A549 (cell line): Measurements from ENCODE around the gene LOXL4. TPM values are rescaled to one million over a fixed set of nuclear protein-coding genes. Genes with fewer than 3 reads are reported as not detected.

Source experiments
- ATAC-seq, 2 experiments: fragments of 200-7000 bp in 1 of 2; fragments of >200 bp in 1 of 2; cut with Nextera tagmentation in 1 of 2; cut with Tn5 transposase in 1 of 2; 3 replicates each; pipeline versions ENCODE4 v1.8.0 to v1.9.1; 2018 to 2020; ENCODE audit warnings: mild to moderate bottlenecking in 1 of 2, moderate library complexity in 1 of 2
- CTCF ChIA-PET: fragments of 300-600 bp; sonication (Branson Sonifier 250); formaldehyde crosslinking; extraction: SDS; loops from one replicate; lab custom pipeline; 2021; ENCODE audit warnings: antibody characterized with exemption, inconsistent platforms; lab: Yijun Ruan, JAX
- POLR2A ChIA-PET: fragments of 350-600 bp; formaldehyde crosslinking; extraction: SDS; loops from one replicate; lab custom pipeline; 2021; ENCODE audit warnings: antibody characterized with exemption, inconsistent platforms; lab: Yijun Ruan, JAX
- DNase-seq, 2 experiments: peaks; one replicate each; pipeline versions ENCODE4 v3.0.0 to v3.0.0-alpha.2; 2011 to 2016; ENCODE audit warnings: low read depth in 1 of 2, low spot score in 1 of 2
- FAIRE-seq: peaks from 2 replicates; lab custom pipeline; 2011; peaks lifted over from hg19 to GRCh38; lab: Jason Lieb, UNC
- H3K27ac ChIP-seq, 2 experiments: fragments of >200 bp; sonication (Bioruptor Twin); formaldehyde crosslinking; 3 replicates each; pipeline ENCODE4 v1.5.1; 2016 to 2017
- H3K4me1 ChIP-seq: fragments of >200 bp; sonication (Bioruptor Twin); formaldehyde crosslinking; 3 replicates; pipeline ENCODE4 v1.6.1; 2016
- H3K4me2 ChIP-seq: fragments of >200 bp; sonication (Bioruptor Twin); formaldehyde crosslinking; 3 replicates; pipeline ENCODE4 v1.6.1; 2016
- H3K4me3 ChIP-seq: fragments of >200 bp; sonication (Bioruptor Twin); formaldehyde crosslinking; 3 replicates; pipeline ENCODE4 v1.5.1; 2016
- H3K9me3 ChIP-seq: fragments of >200 bp; sonication (Bioruptor Twin); formaldehyde crosslinking; 3 replicates; pipeline ENCODE4 v1.6.1; 2016
- BHLHE40 ChIP-seq: IDR thresholded peaks from 2 replicates; pipeline ENCODE4 v1.6.1; 2012; ENCODE audit warnings: low read depth, low read length, inconsistent platforms
- CBX2 ChIP-seq: fragments of 200-600 bp; sonication (generic); IDR thresholded peaks from 2 replicates; pipeline ENCODE4 v1.6.1; 2016; ENCODE audit warnings: low read depth, mild to moderate bottlenecking, borderline replicate concordance
- CEBPB ChIP-seq, 2 experiments: fragments of >200 bp in 1 of 2; sonication (Bioruptor Twin) in 1 of 2; formaldehyde crosslinking in 1 of 2; IDR thresholded peaks; 2 replicates each; pipeline ENCODE4 v1.6.1; 2012 to 2016
- CHD4 ChIP-seq: fragments of 200-600 bp; sonication (generic); IDR thresholded peaks from 2 replicates; pipeline ENCODE4 v1.6.1; 2016; ENCODE audit warnings: antibody characterized with exemption, mild to moderate bottlenecking, borderline replicate concordance
- ESRRA ChIP-seq: fragments of 150-350 bp; IDR thresholded peaks from 2 replicates; pipeline ENCODE4 v1.6.1; 2014; ENCODE audit warnings: mild to moderate bottlenecking, low read length, borderline replicate concordance
- FOSL2 ChIP-seq, 2 experiments: fragments of 450-650 bp in 1 of 2; fragments of >200 bp in 1 of 2; sonication (Bioruptor Twin) in 1 of 2; formaldehyde crosslinking; IDR thresholded peaks; 2 replicates each; pipeline versions ENCODE4 v1.5.0 to v1.6.1; 2016 to 2020; ENCODE audit warnings: mild to moderate bottlenecking in 1 of 2, moderate library complexity in 1 of 2
- GATA3 ChIP-seq: IDR thresholded peaks from 2 replicates; pipeline ENCODE4 v1.6.1; 2012; ENCODE audit warnings: borderline replicate concordance
- HDAC2 ChIP-seq: fragments of 200-600 bp; sonication (generic); IDR thresholded peaks from 2 replicates; pipeline ENCODE4 v1.6.1; 2016
- HOXA7 ChIP-seq: fragments of 250-450 bp; sonication (Bioruptor Pico); IDR thresholded peaks from 2 replicates; pipeline ENCODE4 v1.5.0; 2020; ENCODE audit warnings: mild to moderate bottlenecking, moderate library complexity
- HOXB13 ChIP-seq: fragments of 250-450 bp; sonication (Bioruptor Pico); IDR thresholded peaks from 2 replicates; pipeline ENCODE4 v1.5.0; 2020; ENCODE audit warnings: low read depth, mild to moderate bottlenecking, moderate library complexity
- JUN ChIP-seq, 2 experiments: fragments of >200 bp; sonication (Bioruptor Twin); formaldehyde crosslinking; IDR thresholded peaks; 2 replicates in 1 of 2; 3 replicates in 1 of 2; pipeline ENCODE4 v1.6.1; 2016 to 2017
- JUNB ChIP-seq: fragments of >200 bp; sonication (Bioruptor Twin); formaldehyde crosslinking; IDR thresholded peaks from 2 replicates; pipeline ENCODE4 v1.6.1; 2016
- KDM1A ChIP-seq: fragments of 200-600 bp; sonication (generic); IDR thresholded peaks from 2 replicates; pipeline ENCODE4 v1.6.1; 2016; ENCODE audit warnings: low read depth, mild to moderate bottlenecking
- KDM5A ChIP-seq: fragments of 200-600 bp; sonication (generic); IDR thresholded peaks from 2 replicates; pipeline ENCODE4 v1.6.1; 2016; ENCODE audit warnings: antibody characterized with exemption, mild to moderate bottlenecking
- MAZ ChIP-seq: fragments of 150-350 bp; IDR thresholded peaks from 2 replicates; pipeline ENCODE4 v1.6.1; 2014; ENCODE audit warnings: antibody characterized with exemption, low read depth, low read length, borderline replicate concordance
- NPAS2 ChIP-seq: fragments of 250-450 bp; sonication (Bioruptor Pico); IDR thresholded peaks from 2 replicates; pipeline ENCODE4 v1.8.0; 2022; ENCODE audit warnings: mild to moderate bottlenecking, moderate library complexity, borderline replicate concordance
- NR3C1 ChIP-seq: fragments of >200 bp; sonication (Bioruptor Twin); formaldehyde crosslinking; IDR thresholded peaks from 3 replicates; pipeline ENCODE4 v1.6.1; 2017
- RNF2 ChIP-seq: fragments of 200-600 bp; sonication (generic); IDR thresholded peaks from 2 replicates; pipeline ENCODE4 v1.6.1; 2016; ENCODE audit warnings: low read depth, mild to moderate bottlenecking, antibody characterized with exemption, moderate library complexity, borderline replicate concordance
- TFCP2L1 ChIP-seq: fragments of 250-450 bp; sonication (Bioruptor Pico); IDR thresholded peaks from 2 replicates; pipeline ENCODE4 v1.5.0; 2021; ENCODE audit warnings: mild to moderate bottlenecking
- ZFP36 ChIP-seq: fragments of 450-650 bp; IDR thresholded peaks from 2 replicates; pipeline ENCODE4 v1.6.1; 2014; ENCODE audit warnings: borderline replicate concordance; ENCODE audit not compliant: partially characterized antibody
- ZNF302 ChIP-seq: fragments of 250-450 bp; sonication (Bioruptor Pico); IDR thresholded peaks from 2 replicates; pipeline ENCODE4 v1.9.0; 2021; ENCODE audit warnings: inconsistent platforms, mild to moderate bottlenecking, moderate library complexity
- WGBS: methylation state at CpG from one replicate; pipeline ENCODE4 v1.1.6; 2017; ENCODE audit errors: missing lambda C conversion rate; 5-methylcytosine and 5-hydroxymethylcytosine counted together
- polyA plus RNA-seq, 4 experiments: library from polyadenylated mRNA; depleted of rRNA in 3 of 4; stranded (reverse); fragments of >200 nt; fragmentation: RNase III in 1 of 4; extraction: RNeasy Plus Mini Kit Qiagen cat#74134 plus additional on column Dnase treatment in 1 of 4; gene quantifications; 2 replicates in 3 of 4; 3 replicates in 1 of 4; pipeline ENCODE4 v1.2.3, GENCODE V29; 2011 to 2017
- TF ChIP-seq, protein P1 (sequence below): fragments of >200 bp; sonication (Bioruptor Twin); formaldehyde crosslinking; IDR thresholded peaks from 2 replicates; pipeline ENCODE4 v1.6.1; 2016
- TF ChIP-seq, protein P2 (sequence below): fragments of 200-600 bp; sonication (generic); IDR thresholded peaks from 2 replicates; pipeline ENCODE4 v1.6.1; 2016; ENCODE audit warnings: antibody characterized with exemption, mild to moderate bottlenecking, moderate library complexity
- TF ChIP-seq, protein P3 (sequence below): IDR thresholded peaks from 2 replicates; pipeline ENCODE4 v1.6.1; 2012

Gene LOXL4
- polyA plus RNA-seq, 2 of the 4 experiments (the other 2 are of a cell fraction): 1.6 to 2.1 TPM

DNA sequence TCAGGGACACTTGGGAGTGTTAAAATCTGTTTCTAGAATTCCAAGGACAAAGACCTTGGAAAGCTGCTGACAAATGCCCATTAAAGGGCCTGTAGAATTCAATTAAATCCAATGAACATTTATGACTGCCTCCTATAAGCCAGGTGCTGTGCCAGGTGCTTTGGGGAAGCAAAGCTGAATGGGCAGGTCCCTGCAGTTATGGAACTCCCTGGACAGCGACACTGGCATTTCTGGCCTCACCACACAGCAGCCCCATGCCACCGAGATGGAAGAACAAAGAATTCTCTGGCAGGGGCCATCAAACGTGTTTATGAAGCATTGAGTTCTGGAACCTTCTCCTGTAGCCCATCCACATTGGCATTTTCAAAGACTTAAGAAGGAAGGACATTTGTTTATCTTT, 45.6 kb upstream of the LOXL4 start:
- H3K9me3 ChIP-seq: no peaks in the 10 kb centered on the region
- WGBS: 62% methylated on average over 3 of the region's 3 CpGs
- TF ChIP-seq BHLHE40 (no peak), CEBPB (IDR thresholded peaks at IDR 0.05) (no peak), HOXB13 (CRISPR knock-in tag) (no peak), GATA3 (no peak), ESRRA (no peak), KDM1A (no peak), JUN (IDR thresholded peaks at IDR 0.05) (no peak), MAZ (no peak), TFCP2L1 (no peak), KDM5A (no peak), ZNF302 (CRISPR knock-in tag) (no peak), NPAS2 (CRISPR knock-in tag) (no peak), HDAC2 (no peak), NR3C1 (no peak), FOSL2 (IDR thresholded peaks at IDR 0.05) (no peak), FOSL2 (CRISPR knock-in tag; IDR thresholded peaks at IDR 0.05) (no peak), JUNB (no peak), CHD4 (no peak)
- TF ChIP-seq, protein P1, sequence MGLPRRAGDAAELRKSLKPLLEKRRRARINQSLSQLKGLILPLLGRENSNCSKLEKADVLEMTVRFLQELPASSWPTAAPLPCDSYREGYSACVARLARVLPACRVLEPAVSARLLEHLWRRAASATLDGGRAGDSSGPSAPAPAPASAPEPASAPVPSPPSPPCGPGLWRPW: no peak
- TF ChIP-seq, protein P2, sequence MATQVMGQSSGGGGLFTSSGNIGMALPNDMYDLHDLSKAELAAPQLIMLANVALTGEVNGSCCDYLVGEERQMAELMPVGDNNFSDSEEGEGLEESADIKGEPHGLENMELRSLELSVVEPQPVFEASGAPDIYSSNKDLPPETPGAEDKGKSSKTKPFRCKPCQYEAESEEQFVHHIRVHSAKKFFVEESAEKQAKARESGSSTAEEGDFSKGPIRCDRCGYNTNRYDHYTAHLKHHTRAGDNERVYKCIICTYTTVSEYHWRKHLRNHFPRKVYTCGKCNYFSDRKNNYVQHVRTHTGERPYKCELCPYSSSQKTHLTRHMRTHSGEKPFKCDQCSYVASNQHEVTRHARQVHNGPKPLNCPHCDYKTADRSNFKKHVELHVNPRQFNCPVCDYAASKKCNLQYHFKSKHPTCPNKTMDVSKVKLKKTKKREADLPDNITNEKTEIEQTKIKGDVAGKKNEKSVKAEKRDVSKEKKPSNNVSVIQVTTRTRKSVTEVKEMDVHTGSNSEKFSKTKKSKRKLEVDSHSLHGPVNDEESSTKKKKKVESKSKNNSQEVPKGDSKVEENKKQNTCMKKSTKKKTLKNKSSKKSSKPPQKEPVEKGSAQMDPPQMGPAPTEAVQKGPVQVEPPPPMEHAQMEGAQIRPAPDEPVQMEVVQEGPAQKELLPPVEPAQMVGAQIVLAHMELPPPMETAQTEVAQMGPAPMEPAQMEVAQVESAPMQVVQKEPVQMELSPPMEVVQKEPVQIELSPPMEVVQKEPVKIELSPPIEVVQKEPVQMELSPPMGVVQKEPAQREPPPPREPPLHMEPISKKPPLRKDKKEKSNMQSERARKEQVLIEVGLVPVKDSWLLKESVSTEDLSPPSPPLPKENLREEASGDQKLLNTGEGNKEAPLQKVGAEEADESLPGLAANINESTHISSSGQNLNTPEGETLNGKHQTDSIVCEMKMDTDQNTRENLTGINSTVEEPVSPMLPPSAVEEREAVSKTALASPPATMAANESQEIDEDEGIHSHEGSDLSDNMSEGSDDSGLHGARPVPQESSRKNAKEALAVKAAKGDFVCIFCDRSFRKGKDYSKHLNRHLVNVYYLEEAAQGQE: no peak
- TF ChIP-seq, protein P3, sequence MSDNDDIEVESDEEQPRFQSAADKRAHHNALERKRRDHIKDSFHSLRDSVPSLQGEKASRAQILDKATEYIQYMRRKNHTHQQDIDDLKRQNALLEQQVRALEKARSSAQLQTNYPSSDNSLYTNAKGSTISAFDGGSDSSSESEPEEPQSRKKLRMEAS: no peak
- H3K4me1 ChIP-seq: no peaks in the 10 kb centered on the region
- CTCF ChIA-PET: interaction anchor here (0.6 to 3.2 kb wide), 9 partner anchors 10 to 522 kb away, joined by 3 to 15 read pairs (median 3); partner anchors contain the start of gene LOXL4
- DNase-seq: no peak
- no peak overlapping the region for H3K4me3 ChIP-seq
- no peak overlapping the region for H3K4me2 ChIP-seq
- no peak for ATAC-seq
- no peak for FAIRE-seq
- POLR2A ChIA-PET: no interaction called here
- H3K27ac ChIP-seq: no peak overlapping the region

DNA sequence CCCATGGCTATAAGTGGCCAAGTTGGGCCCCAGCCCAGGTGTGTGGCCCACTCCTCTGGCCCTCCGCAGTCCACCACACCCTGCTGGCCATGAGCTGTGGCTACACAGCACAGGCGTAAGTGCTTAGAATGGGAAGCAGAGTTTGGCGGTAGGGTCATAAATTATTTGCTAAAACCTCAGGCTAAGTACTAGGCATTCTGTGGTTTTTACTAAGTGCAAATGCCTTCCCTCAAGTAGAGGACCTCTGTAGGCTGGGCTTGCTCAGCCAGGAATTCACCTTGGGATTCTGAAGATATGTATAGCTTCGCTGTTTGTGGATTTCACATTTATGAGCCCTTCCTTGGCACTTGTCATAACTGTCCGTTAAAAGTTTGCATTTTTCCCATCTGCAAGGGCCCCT, 44.8 kb upstream of the LOXL4 start:
- ChIA-PET POLR2A (no interaction called here), CTCF (interaction anchor here (0.6 to 3.2 kb wide), 11 partner anchors 10 to 521 kb away, joined by 3 to 15 read pairs (median 3); partner anchors contain the start of gene LOXL4)
- 95% methylated on average over 5 of the region's 5 CpGs for WGBS
- TF ChIP-seq CEBPB (IDR thresholded peaks at IDR 0.05) (no peak), CHD4 (no peak), TFCP2L1 (no peak), ZFP36 (no peak), HOXA7 (CRISPR knock-in tag) (no peak), CBX2 (no peak), NPAS2 (CRISPR knock-in tag) (no peak), RNF2 (no peak), FOSL2 (IDR thresholded peaks at IDR 0.05) (no peak), FOSL2 (CRISPR knock-in tag; IDR thresholded peaks at IDR 0.05) (no peak), HDAC2 (no peak), NR3C1 (no peak)
- TF ChIP-seq, protein P2: no peak
- no peak overlapping the region for H3K4me3 ChIP-seq
- no peak overlapping the region for H3K4me2 ChIP-seq
- no peaks in the 10 kb centered on the region for H3K9me3 ChIP-seq
- no peaks in the 10 kb centered on the region for H3K4me1 ChIP-seq
- H3K27ac ChIP-seq: no peak overlapping the region
- ATAC-seq: no peak
- DNase-seq: no peak
- FAIRE-seq: no peak
